Trophoblast cell (in vitro differentiated cells and primary cell): ENCODE results near the gene ZBTB49.

Experiments
- DNase-seq, 2 donors: peaks; one replicate each; pipeline ENCODE4 v3.0.0-alpha.2; 2016
- H2AFZ ChIP-seq: 2 replicates; pipeline ENCODE4 v1.6.1; 2013; ENCODE audit warnings: low read length, moderate library complexity, mild to moderate bottlenecking; ENCODE audit not compliant: insufficient read depth, poor library complexity
- H2AK5ac ChIP-seq: 2 replicates; pipeline ENCODE4 v1.6.1; 2013; ENCODE audit warnings: mild to moderate bottlenecking, low read length
- H2BK120ac ChIP-seq: 2 replicates; pipeline ENCODE4 v1.6.1; 2013; ENCODE audit warnings: low read length, mild to moderate bottlenecking, moderate library complexity; ENCODE audit not compliant: insufficient read depth, poor library complexity
- H2BK12ac ChIP-seq: 2 replicates; pipeline ENCODE4 v1.6.1; 2013; ENCODE audit warnings: mild to moderate bottlenecking, low read length, moderate library complexity
- H2BK5ac ChIP-seq: 2 replicates; pipeline ENCODE4 v1.6.1; 2013; ENCODE audit warnings: low read length, low read depth, moderate library complexity, mild to moderate bottlenecking; ENCODE audit not compliant: poor library complexity
- H3K14ac ChIP-seq: 2 replicates; pipeline ENCODE4 v1.6.1; 2013; ENCODE audit warnings: mild to moderate bottlenecking, low read length
- H3K18ac ChIP-seq: 2 replicates; pipeline ENCODE4 v1.6.1; 2013; ENCODE audit warnings: mild to moderate bottlenecking, low read length
- H3K23ac ChIP-seq: 2 replicates; pipeline ENCODE4 v1.6.1; 2013; ENCODE audit warnings: low read length
- H3K27ac ChIP-seq: 2 replicates; pipeline ENCODE4 v1.5.1; 2013; ENCODE audit warnings: low read depth, mild to moderate bottlenecking, inconsistent platforms, low read length, moderate library complexity
- H3K27me3 ChIP-seq: 2 replicates; pipeline ENCODE4 v1.6.1; 2013; ENCODE audit warnings: inconsistent platforms, mild to moderate bottlenecking, low read length, moderate library complexity; ENCODE audit not compliant: insufficient read depth
- H3K36me3 ChIP-seq, 2 experiments: 1 replicate in 1 of 2; 2 replicates in 1 of 2; pipeline ENCODE4 v1.6.1; 2013; ENCODE audit warnings: low read length in 2 of 2, mild to moderate bottlenecking in 2 of 2, moderate library complexity in 1 of 2; ENCODE audit not compliant: insufficient read depth in 2 of 2, control insufficient read depth in 1 of 2
- H3K4ac ChIP-seq: 2 replicates; pipeline ENCODE4 v1.6.1; 2013; ENCODE audit warnings: low read depth, mild to moderate bottlenecking, low read length, moderate library complexity
- H3K4me1 ChIP-seq, 2 experiments: 1 replicate in 1 of 2; 2 replicates in 1 of 2; pipeline ENCODE4 v1.6.1; 2013; ENCODE audit warnings: low read length in 2 of 2, mild to moderate bottlenecking in 2 of 2, moderate library complexity in 1 of 2; ENCODE audit not compliant: insufficient read depth in 2 of 2, control insufficient read depth in 1 of 2
- H3K4me2 ChIP-seq: 2 replicates; pipeline ENCODE4 v1.6.1; 2013; ENCODE audit warnings: inconsistent platforms, mild to moderate bottlenecking, low read length, moderate library complexity
- H3K4me3 ChIP-seq: 2 replicates; pipeline ENCODE4 v1.5.1; 2013; ENCODE audit warnings: mild to moderate bottlenecking, low read depth, low read length, inconsistent platforms
- H3K79me1 ChIP-seq: one replicate; pipeline ENCODE4 v1.6.1; 2013; ENCODE audit warnings: low read length
- H3K79me2 ChIP-seq: 2 replicates; pipeline ENCODE4 v1.6.1; 2013; ENCODE audit warnings: low read length, mild to moderate bottlenecking; ENCODE audit not compliant: control insufficient read depth, insufficient read depth, poor library complexity
- H3K9ac ChIP-seq: 2 replicates; pipeline ENCODE4 v1.6.1; 2013; ENCODE audit warnings: mild to moderate bottlenecking, low read length
- H3K9me3 ChIP-seq: 2 replicates; pipeline ENCODE4 v1.6.1; 2013; ENCODE audit warnings: low read depth, mild to moderate bottlenecking, control low read depth, inconsistent platforms, low read length; ENCODE audit not compliant: insufficient read depth
- H4K12ac ChIP-seq: 2 replicates; pipeline ENCODE4 v1.6.1; 2013; ENCODE audit warnings: low read depth, mild to moderate bottlenecking, low read length, moderate library complexity
- H4K8ac ChIP-seq: 2 replicates; pipeline ENCODE4 v1.6.1; 2013; ENCODE audit warnings: low read depth, mild to moderate bottlenecking, low read length, moderate library complexity
- H4K91ac ChIP-seq: one replicate; pipeline ENCODE4 v1.6.1; 2013; ENCODE audit warnings: low read depth, mild to moderate bottlenecking, low read length, moderate library complexity
- WGBS: extraction: QIAGEN DNeasy Blood & Tissue Kit; methylation state at CpG from one replicate; pipeline ENCODE4 v1.1.7; 2013; ENCODE audit warnings: missing lambda C conversion rate; ENCODE audit not compliant: insufficient read length, insufficient coverage; ENCODE audit errors: extremely low coverage; 5-methylcytosine and 5-hydroxymethylcytosine counted together

The ZBTB49 gene

GRCh38 chr4:4306920-4307319, 16.9 kb downstream of the ZBTB49 start:
- H3K27ac ChIP-seq: no peak overlapping the region

GRCh38 chr4:4308800-4309441, 18.9 kb downstream of the ZBTB49 start:
- no CpG with 5 or more reads among the region's 9 CpGs for WGBS

More at GRCh38 chr4:4306920-4307319, 16.9 kb downstream of the ZBTB49 start:
- Histone ChIP-seq H3K9ac (no peak overlapping the region), H3K4ac (no peak overlapping the region), H3K14ac (no peak overlapping the region), H3K79me1 (no peaks in the 10 kb centered on the region), H4K91ac (no peak overlapping the region), H3K4me1 (no peaks in the 10 kb centered on the region), H2BK5ac (no peak overlapping the region), H2AFZ (no peak overlapping the region), H3K9me3 (no peaks in the 10 kb centered on the region), H4K8ac (no peak overlapping the region), H2BK120ac (no peak overlapping the region), H3K4me2 (no peak overlapping the region), H4K12ac (no peak overlapping the region), H3K4me3 (no peak overlapping the region), H3K18ac (no peak overlapping the region), H2AK5ac (no peak overlapping the region), H3K36me3 (peaks cover 10 to 19% of the 10 kb centered on the region in 2 experiments), H2BK12ac (no peak overlapping the region), H3K79me2 (no peaks in the 10 kb centered on the region), H3K23ac (no peak overlapping the region), H3K27me3 (no peaks in the 10 kb centered on the region)
- WGBS: no CpG with 5 or more reads among the region's 11 CpGs
- DNase-seq: no peak

GRCh38 chr4:4311193-4311592, 21.1 kb downstream of the ZBTB49 start:
- H3K79me2 ChIP-seq: no peaks in the 10 kb centered on the region
- no CpG with 5 or more reads among the region's 4 CpGs for WGBS
- no peak overlapping the region for H4K8ac ChIP-seq
- no peak overlapping the region for H3K18ac ChIP-seq
- no peak overlapping the region for H2BK120ac ChIP-seq
- H3K9ac ChIP-seq: no peak overlapping the region
- no peaks in the 10 kb centered on the region for H3K4me1 ChIP-seq
- H3K4me2 ChIP-seq: no peak overlapping the region
- H3K4ac ChIP-seq: no peak overlapping the region
- no peak for DNase-seq
- H2AFZ ChIP-seq: no peak overlapping the region
- peaks cover 20 to 28% of the 10 kb centered on the region in 2 experiments for H3K36me3 ChIP-seq
- no peak overlapping the region for H3K27ac ChIP-seq
- no peak overlapping the region for H2AK5ac ChIP-seq
- no peak overlapping the region for H2BK5ac ChIP-seq
- H3K9me3 ChIP-seq: no peaks in the 10 kb centered on the region
- H3K14ac ChIP-seq: no peak overlapping the region
- H4K91ac ChIP-seq: no peak overlapping the region
- H3K27me3 ChIP-seq: no peaks in the 10 kb centered on the region
- no peak overlapping the region for H4K12ac ChIP-seq
- no peaks in the 10 kb centered on the region for H3K79me1 ChIP-seq
- no peak overlapping the region for H2BK12ac ChIP-seq
- no peak overlapping the region for H3K23ac ChIP-seq
- no peak overlapping the region for H3K4me3 ChIP-seq

More at GRCh38 chr4:4308800-4309441, 18.9 kb downstream of the ZBTB49 start:
- Histone ChIP-seq H3K18ac (no peak overlapping the region), H3K36me3 (peaks cover 16 to 19% of the 10 kb centered on the region in 2 experiments), H3K79me1 (no peaks in the 10 kb centered on the region), H3K4me2 (no peak overlapping the region), H4K12ac (no peak overlapping the region), H3K14ac (no peak overlapping the region), H3K4me1 (no peaks in the 10 kb centered on the region), H2AK5ac (no peak overlapping the region), H3K4ac (no peak overlapping the region), H3K4me3 (no peak overlapping the region), H4K8ac (no peak overlapping the region), H3K9me3 (no peaks in the 10 kb centered on the region), H3K23ac (no peak overlapping the region), H2BK120ac (no peak overlapping the region), H3K79me2 (no peaks in the 10 kb centered on the region), H2AFZ (no peak overlapping the region), H2BK12ac (no peak overlapping the region), H4K91ac (no peak overlapping the region), H2BK5ac (no peak overlapping the region), H3K27me3 (no peaks in the 10 kb centered on the region), H3K27ac (no peak overlapping the region), H3K9ac (no peak overlapping the region)
- no peak for DNase-seq

GRCh38 chr4:4315461-4316149, 25.6 kb downstream of the ZBTB49 start:
- no CpG with 5 or more reads among the region's 12 CpGs for WGBS

More at GRCh38 chr4:4315461-4316149, 25.6 kb downstream of the ZBTB49 start:
- no peak for DNase-seq
- Histone ChIP-seq H3K23ac (no peak overlapping the region), H2BK120ac (no peak overlapping the region), H3K9ac (no peak overlapping the region), H3K27ac (no peak overlapping the region), H4K91ac (no peak overlapping the region), H2BK12ac (no peak overlapping the region), H3K79me2 (no peaks in the 10 kb centered on the region), H3K27me3 (no peaks in the 10 kb centered on the region), H3K4ac (no peak overlapping the region), H3K4me3 (no peak overlapping the region), H3K36me3 (peaks cover 24 to 26% of the 10 kb centered on the region in 2 experiments), H2BK5ac (no peak overlapping the region), H3K4me2 (no peak overlapping the region), H4K12ac (no peak overlapping the region), H4K8ac (no peak overlapping the region), H3K14ac (no peak overlapping the region), H3K18ac (no peak overlapping the region), H2AK5ac (no peak overlapping the region), H2AFZ (no peak overlapping the region), H3K9me3 (no peaks in the 10 kb centered on the region), H3K4me1 (no peaks in the 10 kb centered on the region), H3K79me1 (no peaks in the 10 kb centered on the region)
